GM13976 (cell line): ENCODE measurements around the gene TEKT1.

Experiments used
- DNase-seq: peaks from one replicate; pipeline ENCODE4 v3.0.0; 2012; ENCODE audit warnings: low spot score
- in situ Hi-C: fragments of 300-500 bp; cut with MboI; formaldehyde crosslinking; loops from one replicate; pipeline ENCODE4 v1.12.0; 2022; ENCODE audit warnings: low sequenced_read_pairs, mixed read lengths, inconsistent platforms; ENCODE audit not compliant: unreplicated experiment
- TF ChIP-seq, protein P1 (sequence below): IDR thresholded peaks from 2 replicates; pipeline ENCODE4 v1.5.1; 2012; ENCODE audit warnings: borderline replicate concordance, mild to moderate bottlenecking; ENCODE audit not compliant: insufficient read depth; ENCODE audit errors: extremely low read depth, missing control alignments, control extremely low read depth

The TEKT1 gene

DNA sequence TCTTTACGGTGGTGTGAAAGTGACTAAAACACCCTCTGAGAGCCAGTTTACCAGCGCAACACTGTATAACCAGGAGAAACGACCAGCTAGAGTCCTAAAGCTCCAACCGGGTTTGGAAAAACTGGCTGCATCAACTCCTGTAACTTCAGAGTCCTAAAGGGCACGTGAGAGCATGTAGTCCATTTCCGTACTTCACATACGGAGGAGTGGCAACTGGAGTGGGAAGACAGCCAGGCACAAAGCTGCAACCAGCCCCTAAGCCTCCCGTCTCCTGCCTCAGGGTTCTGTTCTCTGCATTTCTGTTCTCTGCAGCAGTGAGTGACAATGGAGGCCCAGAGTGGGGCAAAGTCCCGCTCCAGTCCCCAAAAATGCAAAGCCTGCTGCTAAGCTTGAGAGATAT, 19.2 kb downstream of the TEKT1 start:
- no peak for DNase-seq
- in situ Hi-C loops = no loop called here
- TF ChIP-seq, protein P1, sequence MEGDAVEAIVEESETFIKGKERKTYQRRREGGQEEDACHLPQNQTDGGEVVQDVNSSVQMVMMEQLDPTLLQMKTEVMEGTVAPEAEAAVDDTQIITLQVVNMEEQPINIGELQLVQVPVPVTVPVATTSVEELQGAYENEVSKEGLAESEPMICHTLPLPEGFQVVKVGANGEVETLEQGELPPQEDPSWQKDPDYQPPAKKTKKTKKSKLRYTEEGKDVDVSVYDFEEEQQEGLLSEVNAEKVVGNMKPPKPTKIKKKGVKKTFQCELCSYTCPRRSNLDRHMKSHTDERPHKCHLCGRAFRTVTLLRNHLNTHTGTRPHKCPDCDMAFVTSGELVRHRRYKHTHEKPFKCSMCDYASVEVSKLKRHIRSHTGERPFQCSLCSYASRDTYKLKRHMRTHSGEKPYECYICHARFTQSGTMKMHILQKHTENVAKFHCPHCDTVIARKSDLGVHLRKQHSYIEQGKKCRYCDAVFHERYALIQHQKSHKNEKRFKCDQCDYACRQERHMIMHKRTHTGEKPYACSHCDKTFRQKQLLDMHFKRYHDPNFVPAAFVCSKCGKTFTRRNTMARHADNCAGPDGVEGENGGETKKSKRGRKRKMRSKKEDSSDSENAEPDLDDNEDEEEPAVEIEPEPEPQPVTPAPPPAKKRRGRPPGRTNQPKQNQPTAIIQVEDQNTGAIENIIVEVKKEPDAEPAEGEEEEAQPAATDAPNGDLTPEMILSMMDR = no peak

- TF ChIP-seq, protein P1 = no peak
- in situ Hi-C loops = no loop called here
- DNase-seq = no peak
Observed at GRCh38 chr17:6811510-6811909, 20.0 kb downstream of the TEKT1 start.

DNA sequence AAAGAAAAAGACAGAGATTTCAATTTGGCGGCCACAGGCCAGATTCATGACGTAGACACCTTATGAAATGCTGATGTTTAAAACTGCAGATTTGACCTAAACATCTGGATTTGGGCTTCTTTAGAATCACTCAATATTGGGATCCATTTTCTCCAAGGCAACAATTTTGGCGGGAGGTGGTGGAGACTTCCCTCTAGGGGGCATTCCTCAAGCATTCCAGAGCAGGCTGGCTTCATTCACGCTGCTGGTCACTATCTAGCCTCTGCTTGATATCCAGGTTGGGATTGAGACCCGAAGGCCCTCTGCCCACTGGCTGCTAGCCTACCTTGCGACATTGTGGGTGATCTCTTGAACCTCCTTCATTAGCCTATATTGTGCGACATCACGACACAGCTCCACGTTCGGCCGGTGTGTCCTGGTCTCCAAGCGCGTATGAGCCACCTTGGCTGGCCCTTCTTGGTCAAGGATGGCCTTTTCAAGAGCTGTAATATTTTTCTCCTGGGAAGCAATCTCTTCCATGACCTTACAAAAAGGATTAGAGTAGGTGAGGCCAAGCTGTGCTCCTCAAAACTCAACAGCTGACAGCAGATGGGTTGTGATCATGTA, 31.0 kb downstream of the TEKT1 start:
- DNase-seq = no peak
- in situ Hi-C loops = no loop called here
- TF ChIP-seq, protein P1 = no peak

GRCh38 chr17:6799738-6800137, 31.8 kb downstream of the TEKT1 start:
- TF ChIP-seq, protein P1 = no peak
- no peak for DNase-seq
- in situ Hi-C loops = no loop called here

GRCh38 chr17:6797718-6798351, 33.7 kb downstream of the TEKT1 start:
- no peak for DNase-seq
- TF ChIP-seq, protein P1 = no peak
- in situ Hi-C loops = no loop called here

DNA sequence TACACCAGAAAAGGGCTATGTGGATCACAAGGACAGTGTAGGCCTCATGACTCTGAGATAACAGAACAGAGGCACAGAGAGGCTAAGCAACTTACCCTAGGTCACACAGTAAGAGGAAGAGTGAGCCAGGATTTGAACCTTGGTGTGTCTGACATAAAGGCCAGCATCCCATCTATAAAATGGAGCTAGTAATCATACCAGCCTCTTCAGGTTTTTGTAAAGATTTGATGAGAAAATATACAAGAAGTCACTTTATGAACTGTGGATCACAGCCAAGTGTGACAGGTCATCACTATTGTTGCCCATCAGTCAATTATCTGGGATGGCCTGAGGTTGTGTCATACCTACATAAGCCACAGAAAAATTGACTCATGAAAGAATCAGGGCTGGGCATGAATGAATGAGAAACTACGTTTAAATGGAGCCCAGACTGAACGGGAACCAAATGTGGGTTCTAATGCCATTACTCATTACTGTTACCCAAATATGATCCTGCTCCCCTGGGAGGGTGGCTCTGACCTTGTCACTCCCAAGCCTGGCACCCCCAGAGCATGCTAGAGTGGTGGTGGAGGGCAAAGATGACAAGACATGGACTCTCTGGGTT, 34.5 kb downstream of the TEKT1 start:
- in situ Hi-C loops = no loop called here

More for the DNA sequence above, 34.5 kb downstream of the TEKT1 start:
- no peak for DNase-seq
- TF ChIP-seq, protein P1 = no peak
